Neural crest cell (in vitro differentiated cells): Measurements from ENCODE around the gene CBR1. TPM values are rescaled to one million over a fixed set of nuclear protein-coding genes. Genes with fewer than 3 reads are reported as not detected.

ENCODE experiments used
- DNase-seq: peaks from one replicate; pipeline ENCODE4 v3.0.0; 2021; ENCODE audit warnings: low read depth, mixed read lengths, low spot score
- H3K27ac Mint-ChIP-seq: one replicate; pipeline ENCODE4 v1.8.0; 2021; ENCODE audit warnings: mild to moderate bottlenecking, mixed read lengths; ENCODE audit not compliant: unreplicated experiment
- H3K27me3 Mint-ChIP-seq: 2 replicates; pipeline ENCODE4 v1.8.0; 2021; ENCODE audit warnings: low read depth, mild to moderate bottlenecking, mixed read lengths
- H3K36me3 Mint-ChIP-seq: 2 replicates; pipeline ENCODE4 v1.8.0; 2021; ENCODE audit warnings: low read depth, mild to moderate bottlenecking, mixed read lengths
- H3K4me1 Mint-ChIP-seq: 2 replicates; pipeline ENCODE4 v1.8.0; 2021; ENCODE audit warnings: mixed read lengths
- H3K4me3 Mint-ChIP-seq: one replicate; pipeline ENCODE4 v1.8.0; 2021; ENCODE audit warnings: mild to moderate bottlenecking, mixed read lengths
- H3K9me3 Mint-ChIP-seq: 2 replicates; pipeline ENCODE4 v1.8.0; 2021; ENCODE audit warnings: mixed read lengths
- total RNA-seq: library from RNA; stranded (reverse); gene quantifications from 2 replicates; pipeline ENCODE4 v1.2.1, GENCODE V29; 2021
- TF ChIP-seq, protein P1 (sequence below): fragments of 200-600 bp; sonication (generic); conservative IDR thresholded peaks from 2 replicates; pipeline ENCODE4 v1.5.0; 2021; ENCODE audit warnings: antibody characterized with exemption, mild to moderate bottlenecking

Gene CBR1
- total RNA-seq, 1 donor from 2014 or later = 2.1 TPM

DNA sequence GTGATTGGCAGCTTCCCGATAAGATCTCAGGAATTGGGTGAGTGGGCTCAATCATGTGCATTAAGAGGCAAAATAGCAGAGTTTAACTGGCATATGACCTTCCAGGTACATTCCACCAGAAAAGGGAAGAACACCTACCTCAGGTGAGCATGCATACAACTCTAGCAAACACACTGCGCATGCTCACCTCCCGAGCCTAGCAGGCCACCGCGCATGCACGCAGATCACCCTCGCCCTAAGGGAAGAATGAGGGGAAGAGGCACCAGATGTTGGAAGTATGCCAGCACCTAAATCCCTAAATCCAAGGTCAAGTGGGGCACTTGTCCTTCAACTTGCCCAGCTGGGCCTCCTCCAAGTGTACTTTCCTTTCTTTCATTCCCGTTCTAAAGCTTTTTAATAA lies 41.4 kb downstream of the CBR1 start:
- Mint-ChIP-seq H3K9me3 (peaks cover 3% of the 10 kb centered on the region), H3K4me1 (peaks cover 10% of the 10 kb centered on the region), H3K36me3 (no peaks in the 10 kb centered on the region), H3K27me3 (peaks cover 28% of the 10 kb centered on the region), H3K4me3 (no peak overlapping the region), H3K27ac (no peak overlapping the region)
- no peak for DNase-seq
- TF ChIP-seq, protein P1, sequence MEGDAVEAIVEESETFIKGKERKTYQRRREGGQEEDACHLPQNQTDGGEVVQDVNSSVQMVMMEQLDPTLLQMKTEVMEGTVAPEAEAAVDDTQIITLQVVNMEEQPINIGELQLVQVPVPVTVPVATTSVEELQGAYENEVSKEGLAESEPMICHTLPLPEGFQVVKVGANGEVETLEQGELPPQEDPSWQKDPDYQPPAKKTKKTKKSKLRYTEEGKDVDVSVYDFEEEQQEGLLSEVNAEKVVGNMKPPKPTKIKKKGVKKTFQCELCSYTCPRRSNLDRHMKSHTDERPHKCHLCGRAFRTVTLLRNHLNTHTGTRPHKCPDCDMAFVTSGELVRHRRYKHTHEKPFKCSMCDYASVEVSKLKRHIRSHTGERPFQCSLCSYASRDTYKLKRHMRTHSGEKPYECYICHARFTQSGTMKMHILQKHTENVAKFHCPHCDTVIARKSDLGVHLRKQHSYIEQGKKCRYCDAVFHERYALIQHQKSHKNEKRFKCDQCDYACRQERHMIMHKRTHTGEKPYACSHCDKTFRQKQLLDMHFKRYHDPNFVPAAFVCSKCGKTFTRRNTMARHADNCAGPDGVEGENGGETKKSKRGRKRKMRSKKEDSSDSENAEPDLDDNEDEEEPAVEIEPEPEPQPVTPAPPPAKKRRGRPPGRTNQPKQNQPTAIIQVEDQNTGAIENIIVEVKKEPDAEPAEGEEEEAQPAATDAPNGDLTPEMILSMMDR = no peak

DNA sequence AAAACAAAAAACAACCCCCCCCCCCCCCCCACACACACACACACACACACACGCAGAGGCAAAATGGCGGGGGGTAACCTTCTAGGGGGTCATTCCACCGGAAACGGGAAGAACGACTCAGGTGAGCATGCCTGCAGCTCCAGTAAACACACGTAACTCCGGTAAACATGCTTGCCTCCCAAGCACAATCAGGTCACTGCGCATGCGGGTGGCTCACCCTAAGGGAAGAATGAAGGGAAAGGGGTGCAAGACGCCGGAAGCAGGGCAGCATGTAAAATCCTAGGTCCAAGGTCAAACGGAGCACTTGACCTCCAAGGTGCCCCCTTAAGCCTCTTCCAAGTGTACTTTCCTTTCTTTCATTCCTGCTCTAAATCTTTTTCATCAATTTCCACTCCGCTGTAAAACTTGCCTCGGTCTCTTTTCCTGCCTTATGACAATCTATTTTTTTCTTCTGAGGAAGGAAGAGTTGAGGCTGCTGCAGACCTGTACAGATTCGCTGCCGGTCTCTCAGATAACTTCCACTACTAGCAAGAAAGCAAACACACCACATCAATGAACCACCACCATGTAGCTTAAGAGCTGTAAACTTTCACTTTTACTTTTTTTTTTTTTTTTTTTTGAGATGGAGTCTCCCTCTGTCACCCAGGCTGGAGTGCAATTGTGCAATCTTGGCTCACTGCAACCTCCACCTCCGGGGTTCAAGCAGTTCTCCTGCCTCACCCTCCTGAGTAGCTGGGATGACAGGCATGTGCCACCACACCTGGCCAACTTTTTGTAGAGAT lies 44.0 kb downstream of the CBR1 start:
- Mint-ChIP-seq H3K4me1 (peaks cover 10% of the 10 kb centered on the region), H3K4me3 (no peak overlapping the region), H3K36me3 (no peaks in the 10 kb centered on the region), H3K9me3 (no peaks in the 10 kb centered on the region), H3K27me3 (peaks cover 6% of the 10 kb centered on the region), H3K27ac (no peak overlapping the region)
- DNase-seq = no peak
- TF ChIP-seq, protein P1 = no peak

DNA sequence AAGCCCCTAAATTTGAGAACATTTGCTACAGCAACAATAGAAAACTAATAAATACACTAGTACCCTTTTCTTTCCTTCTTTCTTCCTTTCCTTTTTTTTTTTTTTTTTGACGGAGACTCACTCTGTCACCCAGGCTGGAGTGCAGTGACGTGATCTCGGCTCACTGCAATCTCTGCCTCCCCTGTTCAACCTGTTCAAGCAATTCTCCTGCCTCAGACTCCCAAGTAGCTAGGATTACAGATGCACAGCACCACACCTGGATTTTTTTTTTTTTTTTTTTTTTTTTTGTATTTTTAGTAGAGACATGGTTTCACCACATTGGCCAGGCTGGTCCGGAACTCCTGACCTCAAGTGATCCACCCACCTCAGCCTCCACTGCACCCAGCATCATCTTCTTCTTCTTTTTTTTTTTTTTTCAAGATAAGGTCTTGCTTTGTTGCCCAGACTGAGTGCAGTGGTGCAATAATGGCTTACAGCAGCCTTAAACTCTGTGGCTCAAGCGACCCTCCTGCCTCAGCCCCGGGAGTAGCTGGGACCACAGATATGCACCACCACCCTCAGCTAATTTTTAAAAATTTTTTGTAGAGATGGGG lies 45.4 kb downstream of the CBR1 start:
- H3K4me1 Mint-ChIP-seq = peaks cover 10% of the 10 kb centered on the region
- no peaks in the 10 kb centered on the region for H3K36me3 Mint-ChIP-seq
- no peaks in the 10 kb centered on the region for H3K27me3 Mint-ChIP-seq
- TF ChIP-seq, protein P1 = no peak
- H3K9me3 Mint-ChIP-seq = no peaks in the 10 kb centered on the region
- H3K27ac Mint-ChIP-seq = no peak overlapping the region
- no peak overlapping the region for H3K4me3 Mint-ChIP-seq
- no peak for DNase-seq

DNA sequence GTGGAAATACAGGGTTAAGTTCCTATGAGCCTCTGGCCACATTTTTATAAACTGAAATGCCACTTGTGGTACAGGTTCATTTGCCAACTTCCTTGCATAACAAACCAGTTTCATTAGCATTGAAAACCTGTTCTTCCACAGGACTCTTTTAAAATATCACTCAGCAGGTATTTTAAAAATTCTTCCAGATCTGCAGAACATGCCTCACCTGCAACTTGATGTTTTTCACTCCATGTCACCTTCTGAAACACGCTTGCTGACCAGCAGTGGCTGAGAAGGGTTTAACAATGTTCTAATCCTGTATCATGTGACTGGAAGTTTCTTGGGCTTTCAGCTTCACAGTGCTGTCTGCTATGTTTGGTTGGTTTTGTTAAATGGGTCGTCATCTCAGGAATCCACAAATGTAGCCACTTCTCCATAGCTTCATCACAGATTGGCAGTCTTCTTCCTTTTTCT lies 47.5 kb downstream of the CBR1 start:
- Mint-ChIP-seq H3K36me3 (no peaks in the 10 kb centered on the region), H3K27ac (no peak overlapping the region), H3K27me3 (no peaks in the 10 kb centered on the region), H3K4me3 (no peak overlapping the region), H3K9me3 (no peaks in the 10 kb centered on the region), H3K4me1 (peaks cover 10% of the 10 kb centered on the region)
- DNase-seq = no peak
- TF ChIP-seq, protein P1 = no peak

GRCh38 chr21:36120304-36120888 lies 50.6 kb downstream of the CBR1 start:
- Mint-ChIP-seq H3K27ac (no peak overlapping the region), H3K4me1 (no peaks in the 10 kb centered on the region), H3K27me3 (no peaks in the 10 kb centered on the region), H3K9me3 (no peaks in the 10 kb centered on the region), H3K4me3 (no peak overlapping the region), H3K36me3 (no peaks in the 10 kb centered on the region)
- no peak for DNase-seq
- TF ChIP-seq, protein P1 = no peak

Other genes with a start within 250 kb of the CBR1 start
- gene SETD4, start 9.5 kb upstream of the CBR1 start, total RNA-seq = 26.0 and 28.4 TPM in 2 replicates
- 2.1 and 2.8 TPM in 2 replicates for gene CBR3, start 65.1 kb downstream of the CBR1 start, total RNA-seq
- gene DOP1B, start 86.8 kb downstream of the CBR1 start, total RNA-seq = 13.5 and 14.5 TPM in 2 replicates